ENCODE results near the gene COX20. TPM values are rescaled to one million over a fixed set of nuclear protein-coding genes. Genes with fewer than 3 reads are reported as not detected.

COX20 gene
- total RNA-seq, 1 experiment from 2014 or later, result 50.0 TPM

GRCh38 chr1:244861683-244862082 is 26.2 kb downstream of the COX20 start:
- H3K4me3 ChIP-seq (ENCODE audit: low read length), result peak overlapping the region; percentile 80
- intact Hi-C loops (cut with micrococcal nuclease), result loop anchor here (5.0 kb wide), 1 partner anchor 56 kb away; no protein-coding TSS in a partner anchor
- H3K27ac ChIP-seq (ENCODE audit: low read length), result no peak overlapping the region
- no peak for TF ChIP-seq EZH2 (IDR thresholded peaks at IDR 0.05; ENCODE audit: low read length, unreplicated experiment)
- no peak for TF ChIP-seq CTCF (conservative IDR thresholded peaks at IDR 0.05; ENCODE audit: low read depth, low read length)
- no peak for TF ChIP-seq EZH2phosphoT487 (IDR thresholded peaks at IDR 0.05; ENCODE audit: borderline replicate concordance, low read length)
- H2AFZ ChIP-seq (ENCODE audit: low read length), result no peak overlapping the region
- H3K4me2 ChIP-seq (ENCODE audit: low read length), result peak overlapping the region; percentile 90
- ChIA-PET CTCF (no interaction called here), POLR2A (ENCODE audit: unreplicated experiment) (interaction anchor here (0.6 to 1.1 kb wide), 2 partner anchors 27 to 103 kb away, joined by 8 to 16 read pairs; no protein-coding TSS in a partner anchor)
- no peaks in the 10 kb centered on the region for H3K27me3 ChIP-seq (ENCODE audit: low read length)
- peaks cover 24% of the 10 kb centered on the region for H3K4me1 ChIP-seq (ENCODE audit: insufficient read depth, low read length)
- no TSS peak for BruUV-seq (replicated peaks)
- peaks cover 61% of the 10 kb centered on the region for H4K20me1 ChIP-seq (ENCODE audit: low read length)
- H3K9ac ChIP-seq (ENCODE audit: low read length), result peak overlapping the region; percentile 95
- H3K9me2 ChIP-seq (replicated peaks; ENCODE audit: low read length), result no peaks in the 10 kb centered on the region
- no peak for ATAC-seq
- H3K79me2 ChIP-seq (ENCODE audit: low read length), result peaks cover 81% of the 10 kb centered on the region
- peaks cover 61% of the 10 kb centered on the region for H3K36me3 ChIP-seq (ENCODE audit: low read depth, low read length)
- no peak for DNase-seq
- peaks cover 9% of the 10 kb centered on the region for H3F3A ChIP-seq (ENCODE audit: low read length, unreplicated experiment)
- no peaks in the 10 kb centered on the region for H3K9me3 ChIP-seq (ENCODE audit: low read length)

DNA sequence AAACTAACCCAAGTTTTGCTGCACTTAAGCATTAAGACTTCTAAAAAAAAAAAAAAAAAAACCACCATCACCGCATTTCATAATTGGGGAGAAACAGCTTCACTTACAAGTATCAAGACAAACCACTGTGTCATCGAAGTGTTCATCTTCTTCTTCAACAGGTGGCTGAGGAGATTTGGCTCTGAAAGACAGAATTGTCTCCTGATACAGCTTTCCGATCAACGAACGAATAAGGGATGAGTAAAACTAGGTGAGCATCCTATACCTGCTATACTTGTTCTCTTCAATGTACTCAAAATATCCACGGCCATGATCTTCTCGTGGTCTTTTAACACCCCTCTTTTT is 26.9 kb downstream of the COX20 start:
- ATAC-seq, result no peak
- BruUV-seq (replicated peaks), result TSS peak; percentile 21
- no peaks in the 10 kb centered on the region for H3K9me3 ChIP-seq (ENCODE audit: low read length)
- H3K36me3 ChIP-seq (ENCODE audit: low read depth, low read length), result peaks cover 55% of the 10 kb centered on the region
- no peak overlapping the region for H2AFZ ChIP-seq (ENCODE audit: low read length)
- POLR2A ChIA-PET (ENCODE audit: unreplicated experiment), result interaction anchor here (0.6 to 1.1 kb wide), 2 partner anchors 27 to 102 kb away, joined by 8 to 16 read pairs; no protein-coding TSS in a partner anchor
- peak overlapping the region; percentile 90 for H3K4me2 ChIP-seq (ENCODE audit: low read length)
- CTCF ChIA-PET, result interaction anchor here (0.6 kb wide), 1 partner anchor 290 kb away, joined by 4 read pairs; no protein-coding TSS in a partner anchor
- peaks cover 55% of the 10 kb centered on the region for H4K20me1 ChIP-seq (ENCODE audit: low read length)
- peaks cover 9% of the 10 kb centered on the region for H3F3A ChIP-seq (ENCODE audit: low read length, unreplicated experiment)
- H3K27me3 ChIP-seq (ENCODE audit: low read length), result no peaks in the 10 kb centered on the region
- peak overlapping the region; percentile 95 for H3K9ac ChIP-seq (ENCODE audit: low read length)
- DNase-seq, result no peak
- H3K79me2 ChIP-seq (ENCODE audit: low read length), result peaks cover 75% of the 10 kb centered on the region
- TF ChIP-seq EZH2 (IDR thresholded peaks at IDR 0.05; ENCODE audit: low read length, unreplicated experiment) (no peak), CTCF (conservative IDR thresholded peaks at IDR 0.05; ENCODE audit: low read depth, low read length) (no peak), EZH2phosphoT487 (IDR thresholded peaks at IDR 0.05; ENCODE audit: borderline replicate concordance, low read length) (no peak)
- H3K9me2 ChIP-seq (replicated peaks; ENCODE audit: low read length), result no peaks in the 10 kb centered on the region
- peak overlapping the region; percentile 75 for H3K27ac ChIP-seq (ENCODE audit: low read length)
- peaks cover 24% of the 10 kb centered on the region for H3K4me1 ChIP-seq (ENCODE audit: insufficient read depth, low read length)
- intact Hi-C loops (cut with micrococcal nuclease), result loop anchor here (5.0 kb wide), 1 partner anchor 55 kb away; no protein-coding TSS in a partner anchor
- peak overlapping the region; percentile 80 for H3K4me3 ChIP-seq (ENCODE audit: low read length)

Data from PC-3 (cell line).